ENCODE data around the gene KCNT2. TPM values are rescaled to one million over a fixed set of nuclear protein-coding genes. Genes with fewer than 3 reads are reported as not detected.

KCNT2 gene
- total and polyA plus RNA-seq, 4 donors = 0.84 to 18.7 (median 2.0) TPM

GRCh38 chr1:196437671-196438070 is 170.6 kb downstream of the KCNT2 start:
- TF ChIP-seq CTCF (IDR thresholded peaks at IDR 0.05; ENCODE audit: control extremely low read depth, extremely low read depth) = no peak
- H3K9ac ChIP-seq (ENCODE audit: insufficient read depth in 1 of 2, low read length in 2 of 2) = no peak overlapping the region
- H3K27ac ChIP-seq (ENCODE audit: low read depth in 1 of 2, low read length in 1 of 2) = no peak overlapping the region
- no peaks in the 10 kb centered on the region for H3K4me1 ChIP-seq (ENCODE audit: control insufficient read depth in 5 of 5, insufficient read depth in 5 of 5, low read length in 5 of 5)
- H3K36me3 ChIP-seq (ENCODE audit: control insufficient read depth in 4 of 4, insufficient read depth in 4 of 4, low read length in 4 of 4) = no peaks in the 10 kb centered on the region
- no peaks in the 10 kb centered on the region for H3K9me3 ChIP-seq (ENCODE audit: control insufficient read depth in 4 of 4, insufficient read depth in 3 of 4, low read length in 3 of 4)
- no peaks in the 10 kb centered on the region for H3K27me3 ChIP-seq (ENCODE audit: control insufficient read depth in 3 of 3, insufficient read depth in 3 of 3, low read length in 2 of 3)
- DNase-seq = no peak
- H3K4me3 ChIP-seq = no peak overlapping the region
- ATAC-seq (ENCODE audit: insufficient read depth, low FRiP score) = no peak

GRCh38 chr1:196433000-196433399 is 175.2 kb downstream of the KCNT2 start:
- ATAC-seq (ENCODE audit: insufficient read depth, low FRiP score) = no peak
- H3K36me3 ChIP-seq (ENCODE audit: control insufficient read depth in 4 of 4, insufficient read depth in 4 of 4, low read length in 4 of 4) = no peaks in the 10 kb centered on the region
- TF ChIP-seq CTCF (IDR thresholded peaks at IDR 0.05; ENCODE audit: control extremely low read depth, extremely low read depth) = no peak

GRCh38 chr1:196427976-196428734 is 180.1 kb downstream of the KCNT2 start:
- Histone ChIP-seq H3K4me1 (ENCODE audit: control insufficient read depth in 5 of 5, insufficient read depth in 5 of 5, low read length in 5 of 5) (no peaks in the 10 kb centered on the region), H3K9me3 (ENCODE audit: control insufficient read depth in 4 of 4, insufficient read depth in 3 of 4, low read length in 3 of 4) (peaks cover 0 to 2% (median 0%) of the 10 kb centered on the region in 4 donors), H3K27me3 (ENCODE audit: control insufficient read depth in 3 of 3, insufficient read depth in 3 of 3, low read length in 2 of 3) (no peaks in the 10 kb centered on the region), H3K27ac (ENCODE audit: low read depth in 1 of 2, low read length in 1 of 2) (no peak overlapping the region), H3K9ac (ENCODE audit: insufficient read depth in 1 of 2, low read length in 2 of 2) (no peak overlapping the region), H3K4me3 (no peak overlapping the region), H3K36me3 (ENCODE audit: control insufficient read depth in 4 of 4, insufficient read depth in 4 of 4, low read length in 4 of 4) (no peaks in the 10 kb centered on the region)
- no peak for TF ChIP-seq CTCF (IDR thresholded peaks at IDR 0.05; ENCODE audit: control extremely low read depth, extremely low read depth)
- no peak for ATAC-seq (ENCODE audit: insufficient read depth, low FRiP score)
- 83 to 85% methylated on average over 5 of the region's 5 CpGs for WGBS, 2 donors
- DNase-seq = no peak

More at GRCh38 chr1:196433000-196433399, 175.2 kb downstream of the KCNT2 start:
- Histone ChIP-seq H3K4me3 (no peak overlapping the region), H3K27ac (ENCODE audit: low read depth in 1 of 2, low read length in 1 of 2) (no peak overlapping the region), H3K9ac (ENCODE audit: insufficient read depth in 1 of 2, low read length in 2 of 2) (no peak overlapping the region), H3K9me3 (ENCODE audit: control insufficient read depth in 4 of 4, insufficient read depth in 3 of 4, low read length in 3 of 4) (peaks cover 0 to 2% (median 0%) of the 10 kb centered on the region in 4 donors), H3K4me1 (ENCODE audit: control insufficient read depth in 5 of 5, insufficient read depth in 5 of 5, low read length in 5 of 5) (no peaks in the 10 kb centered on the region), H3K27me3 (ENCODE audit: control insufficient read depth in 3 of 3, insufficient read depth in 3 of 3, low read length in 2 of 3) (no peaks in the 10 kb centered on the region)
- DNase-seq = no peak

GRCh38 chr1:196425513-196425912 is 182.7 kb downstream of the KCNT2 start:
- H3K4me3 ChIP-seq = no peak overlapping the region
- WGBS, 2 donors = 78 to 92% methylated on average over 1 of the region's 1 CpG
- no peak for TF ChIP-seq CTCF (IDR thresholded peaks at IDR 0.05; ENCODE audit: control extremely low read depth, extremely low read depth)

More at GRCh38 chr1:196425513-196425912, 182.7 kb downstream of the KCNT2 start:
- no peaks in the 10 kb centered on the region for H3K9me3 ChIP-seq (ENCODE audit: control insufficient read depth in 4 of 4, insufficient read depth in 3 of 4, low read length in 3 of 4)
- no peak for ATAC-seq (ENCODE audit: insufficient read depth, low FRiP score)
- H3K4me1 ChIP-seq (ENCODE audit: control insufficient read depth in 5 of 5, insufficient read depth in 5 of 5, low read length in 5 of 5) = no peaks in the 10 kb centered on the region
- H3K27ac ChIP-seq (ENCODE audit: low read depth in 1 of 2, low read length in 1 of 2) = no peak overlapping the region
- H3K9ac ChIP-seq (ENCODE audit: insufficient read depth in 1 of 2, low read length in 2 of 2) = no peak overlapping the region
- H3K27me3 ChIP-seq (ENCODE audit: control insufficient read depth in 3 of 3, insufficient read depth in 3 of 3, low read length in 2 of 3) = no peaks in the 10 kb centered on the region
- no peak for DNase-seq
- H3K36me3 ChIP-seq (ENCODE audit: control insufficient read depth in 4 of 4, insufficient read depth in 4 of 4, low read length in 4 of 4) = no peaks in the 10 kb centered on the region
